Smooth muscle cell of the brain vasculature (primary cell): ENCODE measurements around the gene GALNT17.

Experiments
- DNase-seq: peaks from one replicate; pipeline ENCODE4 v3.0.0-alpha.2; 2012; ENCODE audit warnings: low read depth, low spot score

GALNT17 gene

GRCh38 chr7:71339924-71340323, 208.0 kb downstream of the GALNT17 start:
- no peak for DNase-seq

- no peak for DNase-seq
Measured at GRCh38 chr7:71342202-71342601, 210.3 kb downstream of the GALNT17 start.

GRCh38 chr7:71343039-71343438, 211.1 kb downstream of the GALNT17 start:
- no peak for DNase-seq

GRCh38 chr7:71343892-71344291, 211.9 kb downstream of the GALNT17 start:
- DNase-seq: no peak

- no peak for DNase-seq
Measured at GRCh38 chr7:71345117-71345884, 213.4 kb downstream of the GALNT17 start.

- no peak for DNase-seq
Measured at GRCh38 chr7:71348821-71349681, 217.1 kb downstream of the GALNT17 start.

- no peak for DNase-seq
Measured at GRCh38 chr7:71349682-71350481, 217.9 kb downstream of the GALNT17 start.

GRCh38 chr7:71350680-71351079, 218.7 kb downstream of the GALNT17 start:
- DNase-seq: no peak

GRCh38 chr7:71354716-71355115, 222.8 kb downstream of the GALNT17 start:
- DNase-seq: no peak

GRCh38 chr7:71361451-71362032, 229.6 kb downstream of the GALNT17 start:
- no peak for DNase-seq

- DNase-seq: no peak
Measured at GRCh38 chr7:71362240-71362639, 230.3 kb downstream of the GALNT17 start.

- no peak for DNase-seq
Measured at GRCh38 chr7:71363223-71363622, 231.3 kb downstream of the GALNT17 start.

GRCh38 chr7:71363627-71364026, 231.7 kb downstream of the GALNT17 start:
- no peak for DNase-seq

- DNase-seq: no peak
Measured at GRCh38 chr7:71364551-71364950, 232.6 kb downstream of the GALNT17 start.

GRCh38 chr7:71372991-71373390, 241.0 kb downstream of the GALNT17 start:
- no peak for DNase-seq

- no peak for DNase-seq
Measured at GRCh38 chr7:71377062-71377461, 245.1 kb downstream of the GALNT17 start.

GRCh38 chr7:71377469-71377868, 245.5 kb downstream of the GALNT17 start:
- DNase-seq: no peak

GRCh38 chr7:71384094-71384493, 252.2 kb downstream of the GALNT17 start:
- no peak for DNase-seq

- no peak for DNase-seq
Measured at GRCh38 chr7:71385330-71385729, 253.4 kb downstream of the GALNT17 start.

GRCh38 chr7:71386152-71386785, 254.3 kb downstream of the GALNT17 start:
- no peak for DNase-seq

GRCh38 chr7:71388181-71388580, 256.2 kb downstream of the GALNT17 start:
- DNase-seq: no peak
